HCT116 (cell line): ENCODE measurements around the gene FTL. TPM values are rescaled to one million over a fixed set of nuclear protein-coding genes. Genes with fewer than 3 reads are reported as not detected.

Experiments used
- ATAC-seq: fragments of 200-7000 bp; cut with Tn5 transposase; 2 replicates; pipeline ENCODE4 v1.9.1; 2020; ENCODE audit warnings: mild to moderate bottlenecking, moderate library complexity
- BruUV-seq: library from RNA; stranded (reverse); fragments of 400-500 nt; replicated peaks from 2 replicates; lab custom pipeline; 2021; lab: Mats Ljungman, UMichigan
- CTCF ChIA-PET: fragments of 300-600 bp; sonication (Branson Sonifier 250); formaldehyde crosslinking; loops from one replicate; lab custom pipeline; 2021; ENCODE audit warnings: antibody characterized with exemption; lab: Charles Lee
- POLR2A ChIA-PET: fragments of 300-600, 350-600 bp; sonication (Branson Sonifier 250); formaldehyde crosslinking; loops from one replicate; lab custom pipeline; 2021; ENCODE audit warnings: antibody characterized with exemption; lab: Charles Lee
- RAD21 ChIA-PET, 2 experiments: fragments of 300-600 bp; sonication (Branson Sonifier 250); formaldehyde crosslinking; loops; one replicate each; lab custom pipeline; 2023; ENCODE audit warnings: low total read pairs in 2 of 2; ENCODE audit not compliant: uncharacterized antibody in 2 of 2, unreplicated experiment in 2 of 2, low non-redundant PET in 1 of 2; lab: Charles Lee
- DNase-seq: peaks from one replicate; pipeline ENCODE4 v3.0.0-alpha.2; 2010; ENCODE audit warnings: low read depth, low spot score
- H2AFZ ChIP-seq: fragments of 200-600 bp; shearing (Covaris generic), sonication (generic); 2 replicates; pipeline ENCODE4 v1.6.1; 2017; ENCODE audit warnings: low read depth, mixed run types, mixed read lengths, antibody characterized with exemption, low read length; ENCODE audit not compliant: poor library complexity, severe bottlenecking
- H3K27ac ChIP-seq: 2 replicates; pipeline ENCODE4 v1.5.1; 2012; ENCODE audit warnings: low read depth, low read length
- H3K27me3 ChIP-seq: fragments of 200-600 bp; sonication (generic); 2 replicates; pipeline ENCODE4 v1.6.1; 2016; ENCODE audit warnings: mixed run types, low read length, mixed read lengths; ENCODE audit not compliant: insufficient read depth
- H3K36me3 ChIP-seq, 2 experiments: fragments of 200-500 bp in 1 of 2; fragments of 200-600 bp in 1 of 2; sonication (Bioruptor generic) in 1 of 2; sonication (generic) in 1 of 2; 2 replicates each; pipeline versions ENCODE4 v1.5.1 to v1.6.1; 2014 to 2016; ENCODE audit warnings: low read length in 2 of 2, inconsistent platforms in 1 of 2, mixed read lengths in 1 of 2, mixed run types in 1 of 2; ENCODE audit not compliant: insufficient read depth in 2 of 2, control insufficient read depth in 1 of 2
- H3K4me1 ChIP-seq, 2 experiments: fragments of 200-600 bp in 1 of 2; sonication (generic) in 1 of 2; 2 replicates each; pipeline versions ENCODE4 v1.5.1 to v1.6.1; 2012 to 2017; ENCODE audit warnings: low read length in 2 of 2, inconsistent platforms in 1 of 2, mild to moderate bottlenecking in 1 of 2, mixed read lengths in 1 of 2, mixed run types in 1 of 2, moderate library complexity in 1 of 2; ENCODE audit not compliant: insufficient read depth in 2 of 2, control insufficient read depth in 1 of 2
- H3K4me2 ChIP-seq: fragments of 200-600 bp; sonication (generic); 2 replicates; pipeline ENCODE4 v1.6.1; 2017; ENCODE audit warnings: mixed run types, low read length, mixed read lengths
- H3K4me3 ChIP-seq, 2 experiments: fragments of 200-600 bp in 1 of 2; sonication (generic) in 1 of 2; replicated peaks in 1 of 2; 2 replicates each; pipeline ENCODE4 v1.5.1; 2011 to 2016; ENCODE audit warnings: low read length in 2 of 2, control low read depth in 1 of 2, low read depth in 1 of 2, mild to moderate bottlenecking in 1 of 2, mixed read lengths in 1 of 2, mixed run types in 1 of 2
- H3K79me2 ChIP-seq: fragments of 200-600 bp; sonication (generic); 2 replicates; pipeline ENCODE4 v1.6.1; 2017; ENCODE audit warnings: mild to moderate bottlenecking, mixed run types, low read length, moderate library complexity, mixed read lengths; ENCODE audit not compliant: insufficient read depth
- H3K9ac ChIP-seq: fragments of 200-600 bp; sonication (generic); 2 replicates; pipeline ENCODE4 v1.6.1; 2016; ENCODE audit warnings: low read length, mixed read lengths
- H3K9me2 ChIP-seq: fragments of 200-600 bp; sonication (generic), shearing (Covaris generic); 2 replicates; pipeline ENCODE4 v1.6.1; 2017; ENCODE audit warnings: mixed run types, mild to moderate bottlenecking, moderate library complexity; ENCODE audit not compliant: insufficient read depth
- H3K9me3 ChIP-seq, 2 experiments: fragments of 200-500 bp in 1 of 2; fragments of 200-600 bp in 1 of 2; sonication (Bioruptor generic) in 1 of 2; sonication (generic) in 1 of 2; 2 replicates each; pipeline ENCODE4 v1.6.1; 2014 to 2017; ENCODE audit warnings: low read length in 2 of 2, mixed read lengths in 2 of 2, inconsistent platforms in 1 of 2, low read depth in 1 of 2, mild to moderate bottlenecking in 1 of 2, mixed run types in 1 of 2, moderate library complexity in 1 of 2; ENCODE audit not compliant: control insufficient read depth in 1 of 2, insufficient read depth in 1 of 2
- H4K20me1 ChIP-seq: fragments of 200-600 bp; sonication (generic), shearing (Covaris generic); 2 replicates; pipeline ENCODE4 v1.6.1; 2017; ENCODE audit warnings: mixed run types, mild to moderate bottlenecking, moderate library complexity; ENCODE audit not compliant: insufficient read depth
- CTCF ChIP-seq, 3 experiments: fragments of 200-600 bp in 1 of 3; sonication (generic) in 1 of 3; IDR thresholded peaks in 2 of 3; conservative IDR thresholded peaks in 1 of 3; 2 replicates each; pipeline ENCODE4 v1.5.1; 2012 to 2017; ENCODE audit warnings: low read depth in 2 of 3, low read length in 2 of 3, antibody characterized with exemption in 1 of 3, borderline replicate concordance in 1 of 3, control low read depth in 1 of 3, mild to moderate bottlenecking in 1 of 3, mixed read lengths in 1 of 3, mixed run types in 1 of 3, moderate library complexity in 1 of 3; ENCODE audit not compliant: insufficient read depth in 1 of 3
- EZH2 ChIP-seq: fragments of 200-600 bp; sonication (generic); IDR thresholded peaks from 2 replicates; pipeline ENCODE4 v1.6.1; 2017; ENCODE audit warnings: antibody characterized with exemption, mixed run types
- JUND ChIP-seq: IDR thresholded peaks from 2 replicates; pipeline ENCODE4 v1.6.1; 2012
- RAD21 ChIP-seq: IDR thresholded peaks from 2 replicates; pipeline ENCODE4 v1.6.1; 2012; ENCODE audit warnings: low read depth, mild to moderate bottlenecking
- SIN3A ChIP-seq: IDR thresholded peaks from 2 replicates; pipeline ENCODE4 v1.6.1; 2012; ENCODE audit warnings: low read depth
- SP1 ChIP-seq: IDR thresholded peaks from 2 replicates; pipeline ENCODE4 v1.6.1; 2012; ENCODE audit warnings: low read depth
- SRF ChIP-seq: IDR thresholded peaks from 2 replicates; pipeline ENCODE4 v1.6.1; 2012; ENCODE audit warnings: low read depth
- TCF7L2 ChIP-seq: IDR thresholded peaks from 2 replicates; pipeline ENCODE4 v1.7.0; 2011; ENCODE audit warnings: borderline replicate concordance, inconsistent platforms; ENCODE audit not compliant: insufficient read depth, insufficient read length; ENCODE audit errors: extremely low read depth
- YY1 ChIP-seq: IDR thresholded peaks from 2 replicates; pipeline ENCODE4 v1.6.1; 2011; ENCODE audit warnings: low read length, low read depth, moderate library complexity, mild to moderate bottlenecking; ENCODE audit not compliant: insufficient replicate concordance; ENCODE audit errors: extremely low read depth
- ZFX ChIP-seq: fragments of 450-650 bp; IDR thresholded peaks from 2 replicates; pipeline ENCODE4 v1.6.1; 2017
- ZNF274 ChIP-seq: fragments of 200-500 bp; sonication (Bioruptor generic); IDR thresholded peaks from 2 replicates; pipeline ENCODE4 v1.6.1; 2014; ENCODE audit warnings: mild to moderate bottlenecking, low read depth, low read length, inconsistent platforms
- intact Hi-C: fragments of 100-400 bp; cut with micrococcal nuclease; formaldehyde crosslinking; loops from 2 replicates; pipeline ENCODE4 v1.10.0; 2022
- total RNA-seq: library from RNA; stranded (reverse); gene quantifications from one replicate; pipeline ENCODE4 v1.2.1, GENCODE V29; 2021; ENCODE audit not compliant: unreplicated experiment
- TF ChIP-seq, protein P1 (sequence below): IDR thresholded peaks from 2 replicates; pipeline ENCODE4 v1.6.1; 2012
- TF ChIP-seq, protein P2 (sequence below): IDR thresholded peaks from 2 replicates; pipeline ENCODE4 v1.6.1; 2012
- TF ChIP-seq, protein P3 (sequence below): IDR thresholded peaks from 2 replicates; pipeline ENCODE4 v1.6.1; 2012; ENCODE audit warnings: low read depth
- TF ChIP-seq, protein P4 (sequence below): IDR thresholded peaks from 2 replicates; pipeline ENCODE4 v1.6.1; 2011; ENCODE audit warnings: mild to moderate bottlenecking, low read length, moderate library complexity; ENCODE audit not compliant: insufficient replicate concordance; ENCODE audit errors: extremely low read depth

The FTL gene
- total RNA-seq, 1 experiment from 2014 or later: 1,885 TPM

DNA sequence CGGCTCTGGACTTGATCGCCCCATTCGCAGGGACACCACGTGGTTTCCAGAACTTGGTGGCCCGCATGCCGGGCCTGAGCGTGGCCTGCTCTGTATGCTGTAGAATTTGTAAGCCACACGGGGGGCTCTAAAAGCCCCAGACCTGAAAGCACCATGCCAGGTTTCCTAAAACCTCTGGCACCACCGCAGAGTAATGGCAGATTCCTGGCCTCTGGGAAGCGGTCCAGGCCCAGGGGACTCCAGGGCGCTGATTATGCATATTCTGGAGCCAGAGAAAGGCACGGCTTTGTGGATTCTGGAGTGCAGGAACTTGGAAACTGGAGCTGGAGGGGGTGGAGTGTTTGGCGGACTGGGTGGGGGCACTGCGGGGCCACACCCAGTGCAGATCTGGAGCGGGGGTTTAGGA lies 3.7 kb downstream of the FTL start:
- DNase-seq (no peak), ATAC-seq (no peak)
- Histone ChIP-seq H3K4me2 (no peak overlapping the region), H4K20me1 (peaks cover 9% of the 10 kb centered on the region; the same call in 1 of the 2 replicates), H3K27ac (peak overlapping the region; percentile 18; the same call in 1 of the 2 replicates), H3K4me3 (no peak overlapping the region), H3K9ac (no peak overlapping the region), H3K36me3 (peaks cover 10 to 29% of the 10 kb centered on the region in 2 experiments; a peak in 3 of 4 replicates), H3K79me2 (peaks cover 16% of the 10 kb centered on the region), H3K4me1 (peaks cover 10 to 34% of the 10 kb centered on the region in 2 experiments), H3K9me2 (no peaks in the 10 kb centered on the region), H3K9me3 (no peaks in the 10 kb centered on the region), H2AFZ (no peak overlapping the region), H3K27me3 (no peaks in the 10 kb centered on the region)
- ChIA-PET RAD21 (no interaction called here), CTCF (no interaction called here), POLR2A (interaction anchor here (0.6 kb wide), 1 partner anchor 350 kb away, joined by 3 read pairs; the partner anchor contains the start of gene RPL18)
- TF ChIP-seq, protein P1, sequence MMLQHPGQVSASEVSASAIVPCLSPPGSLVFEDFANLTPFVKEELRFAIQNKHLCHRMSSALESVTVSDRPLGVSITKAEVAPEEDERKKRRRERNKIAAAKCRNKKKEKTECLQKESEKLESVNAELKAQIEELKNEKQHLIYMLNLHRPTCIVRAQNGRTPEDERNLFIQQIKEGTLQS: no peak
- TF ChIP-seq EZH2 (no peak), RAD21 (no peak), JUND (no peak), SIN3A (no peak), YY1 (no peak), ZFX (no peak), ZNF274 (no peak), SP1 (no peak), SRF (no peak), CTCF (IDR thresholded peaks at IDR 0.05 in 2 of 3, conservative IDR thresholded peaks at IDR 0.05 in 1 of 3; ENCODE audit: borderline replicate concordance in 1 of 3, insufficient read depth in 1 of 3, low read depth in 2 of 3, low read length in 2 of 3) (no peak), TCF7L2 (no peak)
- TF ChIP-seq, protein P2, sequence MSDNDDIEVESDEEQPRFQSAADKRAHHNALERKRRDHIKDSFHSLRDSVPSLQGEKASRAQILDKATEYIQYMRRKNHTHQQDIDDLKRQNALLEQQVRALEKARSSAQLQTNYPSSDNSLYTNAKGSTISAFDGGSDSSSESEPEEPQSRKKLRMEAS: no peak
- TF ChIP-seq, protein P3, sequence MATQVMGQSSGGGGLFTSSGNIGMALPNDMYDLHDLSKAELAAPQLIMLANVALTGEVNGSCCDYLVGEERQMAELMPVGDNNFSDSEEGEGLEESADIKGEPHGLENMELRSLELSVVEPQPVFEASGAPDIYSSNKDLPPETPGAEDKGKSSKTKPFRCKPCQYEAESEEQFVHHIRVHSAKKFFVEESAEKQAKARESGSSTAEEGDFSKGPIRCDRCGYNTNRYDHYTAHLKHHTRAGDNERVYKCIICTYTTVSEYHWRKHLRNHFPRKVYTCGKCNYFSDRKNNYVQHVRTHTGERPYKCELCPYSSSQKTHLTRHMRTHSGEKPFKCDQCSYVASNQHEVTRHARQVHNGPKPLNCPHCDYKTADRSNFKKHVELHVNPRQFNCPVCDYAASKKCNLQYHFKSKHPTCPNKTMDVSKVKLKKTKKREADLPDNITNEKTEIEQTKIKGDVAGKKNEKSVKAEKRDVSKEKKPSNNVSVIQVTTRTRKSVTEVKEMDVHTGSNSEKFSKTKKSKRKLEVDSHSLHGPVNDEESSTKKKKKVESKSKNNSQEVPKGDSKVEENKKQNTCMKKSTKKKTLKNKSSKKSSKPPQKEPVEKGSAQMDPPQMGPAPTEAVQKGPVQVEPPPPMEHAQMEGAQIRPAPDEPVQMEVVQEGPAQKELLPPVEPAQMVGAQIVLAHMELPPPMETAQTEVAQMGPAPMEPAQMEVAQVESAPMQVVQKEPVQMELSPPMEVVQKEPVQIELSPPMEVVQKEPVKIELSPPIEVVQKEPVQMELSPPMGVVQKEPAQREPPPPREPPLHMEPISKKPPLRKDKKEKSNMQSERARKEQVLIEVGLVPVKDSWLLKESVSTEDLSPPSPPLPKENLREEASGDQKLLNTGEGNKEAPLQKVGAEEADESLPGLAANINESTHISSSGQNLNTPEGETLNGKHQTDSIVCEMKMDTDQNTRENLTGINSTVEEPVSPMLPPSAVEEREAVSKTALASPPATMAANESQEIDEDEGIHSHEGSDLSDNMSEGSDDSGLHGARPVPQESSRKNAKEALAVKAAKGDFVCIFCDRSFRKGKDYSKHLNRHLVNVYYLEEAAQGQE: no peak
- TF ChIP-seq, protein P4, sequence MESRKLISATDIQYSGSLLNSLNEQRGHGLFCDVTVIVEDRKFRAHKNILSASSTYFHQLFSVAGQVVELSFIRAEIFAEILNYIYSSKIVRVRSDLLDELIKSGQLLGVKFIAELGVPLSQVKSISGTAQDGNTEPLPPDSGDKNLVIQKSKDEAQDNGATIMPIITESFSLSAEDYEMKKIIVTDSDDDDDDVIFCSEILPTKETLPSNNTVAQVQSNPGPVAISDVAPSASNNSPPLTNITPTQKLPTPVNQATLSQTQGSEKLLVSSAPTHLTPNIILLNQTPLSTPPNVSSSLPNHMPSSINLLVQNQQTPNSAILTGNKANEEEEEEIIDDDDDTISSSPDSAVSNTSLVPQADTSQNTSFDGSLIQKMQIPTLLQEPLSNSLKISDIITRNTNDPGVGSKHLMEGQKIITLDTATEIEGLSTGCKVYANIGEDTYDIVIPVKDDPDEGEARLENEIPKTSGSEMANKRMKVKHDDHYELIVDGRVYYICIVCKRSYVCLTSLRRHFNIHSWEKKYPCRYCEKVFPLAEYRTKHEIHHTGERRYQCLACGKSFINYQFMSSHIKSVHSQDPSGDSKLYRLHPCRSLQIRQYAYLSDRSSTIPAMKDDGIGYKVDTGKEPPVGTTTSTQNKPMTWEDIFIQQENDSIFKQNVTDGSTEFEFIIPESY: no peak
- BruUV-seq: no TSS peak
- intact Hi-C loops: loop anchor here (5.0 kb wide), 1 partner anchor 97 kb away; the partner anchor contains the start of gene PPP1R15A
